GM12878 (cell line): ENCODE results near the gene RRAS. TPM values are rescaled to one million over a fixed set of nuclear protein-coding genes. Genes with fewer than 3 reads are reported as not detected.
A peak's percentile ranks its signal among the peaks of the same experiment; 100 is the strongest.

Experiments used
- ATAC-seq: fragments of 200-7000 bp; cut with Tn5 transposase; 3 replicates; pipeline ENCODE4 v1.9.1; 2020; ENCODE audit warnings: mild to moderate bottlenecking, moderate library complexity
- BruUV-seq: library from RNA; stranded (reverse); fragments of 400-500 nt; replicated peaks from 2 replicates; lab custom pipeline; 2021; lab: Mats Ljungman, UMichigan
- CTCF ChIA-PET: fragments of 300-600 bp; sonication (Branson Sonifier 250); formaldehyde crosslinking; extraction: SDS; loops from one replicate; lab custom pipeline; 2021; ENCODE audit warnings: inconsistent platforms; lab: Yijun Ruan, JAX
- POLR2A ChIA-PET: fragments of 350-600 bp; formaldehyde crosslinking; extraction: SDS; loops from one replicate; lab custom pipeline; 2021; ENCODE audit warnings: inconsistent platforms; lab: Charles Lee
- RAD21 ChIA-PET: fragments of 300-600 bp; sonication (Branson Sonifier 250); formaldehyde crosslinking; loops from one replicate; lab custom pipeline; 2023; ENCODE audit warnings: antibody characterized with exemption; ENCODE audit not compliant: unreplicated experiment; lab: Charles Lee
- SMC1A ChIA-PET: fragments of 300-600 bp; sonication (Branson Sonifier 250); formaldehyde crosslinking; loops from one replicate; lab custom pipeline; 2023; ENCODE audit not compliant: unreplicated experiment, uncharacterized antibody; lab: Charles Lee
- DNase-seq: peaks from one replicate; pipeline ENCODE4 v3.0.0-alpha.2; 2011; ENCODE audit warnings: low read depth, low spot score
- FAIRE-seq: peaks from 3 replicates; lab custom pipeline; 2011; peaks lifted over from hg19 to GRCh38; lab: Jason Lieb, UNC
- H2AFZ ChIP-seq: 2 replicates; pipeline ENCODE4 v1.6.0; 2011; ENCODE audit warnings: low read depth, low read length, control low read depth; ENCODE audit not compliant: control insufficient read depth
- H3K27ac ChIP-seq: 2 replicates; pipeline ENCODE4 v1.5.1; 2011; ENCODE audit warnings: control low read depth; ENCODE audit not compliant: control insufficient read depth, insufficient read depth
- H3K27me3 ChIP-seq, 2 experiments: replicated peaks in 1 of 2; 2 replicates each; pipeline versions ENCODE4 v1.6.0 to v1.6.1; 2011; ENCODE audit warnings: low read length in 1 of 2; ENCODE audit not compliant: control insufficient read depth in 2 of 2, insufficient read depth in 2 of 2
- H3K36me3 ChIP-seq, 2 experiments: 2 replicates each; pipeline ENCODE4 v1.5.1; 2011; ENCODE audit warnings: low read length in 1 of 2; ENCODE audit not compliant: control insufficient read depth in 2 of 2, insufficient read depth in 2 of 2
- H3K4me1 ChIP-seq: 2 replicates; pipeline ENCODE4 v1.6.1; 2011; ENCODE audit warnings: mild to moderate bottlenecking, low read length, moderate library complexity, mixed read lengths; ENCODE audit not compliant: control insufficient read depth, insufficient read depth
- H3K4me2 ChIP-seq: 2 replicates; pipeline ENCODE4 v1.6.0; 2011; ENCODE audit warnings: control low read depth; ENCODE audit not compliant: control insufficient read depth, insufficient read depth
- H3K4me3 ChIP-seq: fragments of 200-600 bp; sonication (generic); 2 replicates; pipeline ENCODE4 v1.5.1; 2016
- H3K79me2 ChIP-seq: 2 replicates; pipeline ENCODE4 v1.6.0; 2011; ENCODE audit warnings: low read length; ENCODE audit not compliant: control insufficient read depth, insufficient read depth
- H3K9ac ChIP-seq: 2 replicates; pipeline ENCODE4 v1.8.0; 2011; ENCODE audit warnings: low read length, control low read depth, mixed read lengths; ENCODE audit not compliant: control insufficient read depth, insufficient read depth
- H3K9me3 ChIP-seq: replicated peaks from 3 replicates; pipeline ENCODE4 v1.5.1; 2011; ENCODE audit warnings: mild to moderate bottlenecking, low read length; ENCODE audit not compliant: control insufficient read depth, insufficient read depth
- H4K20me1 ChIP-seq: 2 replicates; pipeline ENCODE4 v1.6.0; 2011; ENCODE audit not compliant: control insufficient read depth, insufficient read depth
- BCL11A ChIP-seq: IDR thresholded peaks from 2 replicates; pipeline ENCODE4 v1.6.1; 2011; ENCODE audit warnings: low read depth, low read length
- BMI1 ChIP-seq: fragments of 450-650 bp; IDR thresholded peaks from 2 replicates; pipeline ENCODE4 v1.6.1; 2016; ENCODE audit warnings: mild to moderate bottlenecking, moderate library complexity, borderline replicate concordance
- CBFB ChIP-seq: IDR thresholded peaks from 2 replicates; pipeline ENCODE4 v1.6.1; 2016; ENCODE audit warnings: antibody characterized with exemption, low read depth
- IKZF2 ChIP-seq, 2 experiments: fragments of 450-650 bp; IDR thresholded peaks; 2 replicates each; pipeline ENCODE4 v1.6.1; 2017; ENCODE audit warnings: mild to moderate bottlenecking in 2 of 2, moderate library complexity in 2 of 2
- KAT2A ChIP-seq: conservative IDR thresholded peaks from 2 replicates; pipeline ENCODE4 v1.6.1; 2011; ENCODE audit warnings: low read depth, low read length; ENCODE audit not compliant: control insufficient read depth
- POLR2A ChIP-seq: IDR thresholded peaks from 2 replicates; pipeline ENCODE4 v1.6.1; 2011; ENCODE audit warnings: low read depth, mild to moderate bottlenecking, low read length
- POU2F2 ChIP-seq: IDR thresholded peaks from 3 replicates; pipeline ENCODE4 v1.6.1; 2011; ENCODE audit warnings: low read depth, mild to moderate bottlenecking, low read length, borderline replicate concordance
- SREBF1 ChIP-seq: IDR thresholded peaks from 2 replicates; pipeline ENCODE4 v1.6.1; 2012; ENCODE audit warnings: mild to moderate bottlenecking, low read length
- SUPT20H ChIP-seq: IDR thresholded peaks from 2 replicates; pipeline ENCODE4 v1.6.1; 2011; ENCODE audit warnings: low read depth, mild to moderate bottlenecking, low read length, moderate library complexity, borderline replicate concordance; ENCODE audit not compliant: control insufficient read depth
- WRNIP1 ChIP-seq: IDR thresholded peaks from 2 replicates; pipeline ENCODE4 v1.6.1; 2011; ENCODE audit warnings: low read depth, low read length, improper control_type of control experiment, borderline replicate concordance
- YBX1 ChIP-seq: fragments of 450-650 bp; IDR thresholded peaks from 2 replicates; pipeline ENCODE4 v1.6.1; 2016; ENCODE audit warnings: antibody characterized with exemption
- ZNF384 ChIP-seq: IDR thresholded peaks from 2 replicates; pipeline ENCODE4 v1.6.1; 2012; ENCODE audit warnings: low read depth, mild to moderate bottlenecking, low read length, improper control_type of control experiment, borderline replicate concordance
- WGBS: methylation state at CpG from one replicate; pipeline ENCODE4 v1.1.6; 2016; ENCODE audit warnings: low lambda C conversion rate; ENCODE audit not compliant: insufficient replicate concordance, insufficient coverage; ENCODE audit errors: missing lambda C conversion rate; 5-methylcytosine and 5-hydroxymethylcytosine counted together
- in situ Hi-C: fragments of 300-500 bp; cut with MboI; formaldehyde crosslinking; loops from 9 replicates; pipeline ENCODE4 v1.14.3; 2018; ENCODE audit warnings: mixed read lengths
- intact Hi-C: fragments of 100-400 bp; cut with micrococcal nuclease; formaldehyde crosslinking; loops from one replicate; pipeline ENCODE4 v1.14.2; 2022; ENCODE audit not compliant: unreplicated experiment
- polyA plus RNA-seq, 11 experiments: library from polyadenylated mRNA; depleted of rRNA in 4 of 11; unstranded in 6 of 11; stranded (reverse) in 5 of 11; fragments of >200 nt; fragmentation: Nextera tagmentation in 4 of 11; fragmentation: Illumina TruSeq in 1 of 11; extraction: Ambion mirVana in 4 of 11; extraction: Trizol in 1 of 11; gene quantifications; 1 replicate in 1 of 11; 2 replicates in 10 of 11; pipeline versions ENCODE4 v1.2.1 to v1.2.3, GENCODE V29; 2011 to 2016; ENCODE audit warnings: inconsistent platforms in 2 of 11, missing spikeins in 2 of 11, low read depth in 1 of 11
- total RNA-seq, 4 experiments: library from RNA; depleted of rRNA in 3 of 4; stranded (reverse); fragments of >200 nt in 3 of 4; fragmentation: Illumina TruSeq in 1 of 4; extraction: Trizol in 1 of 4; gene quantifications; 2 replicates each; pipeline versions ENCODE4 v1.2.1 to v1.2.3, GENCODE V29; 2013 to 2021
- TF ChIP-seq, protein P1 (sequence below): IDR thresholded peaks from 2 replicates; pipeline ENCODE4 v1.6.1; 2012; ENCODE audit warnings: low read depth, low read length, improper control_type of control experiment
- TF ChIP-seq, protein P2 (sequence below): IDR thresholded peaks from 2 replicates; pipeline ENCODE4 v1.6.1; 2011; ENCODE audit warnings: borderline replicate concordance, low read depth, mild to moderate bottlenecking, moderate library complexity, low read length; ENCODE audit not compliant: insufficient read depth, poor library complexity, severe bottlenecking

RRAS gene
- total and polyA plus RNA-seq, 10 of the 15 experiments (the other 5 are each of a cell fraction or from before 2014, with no cell fraction given), result 0.24 to 5.8 (median 1.8) TPM

DNA sequence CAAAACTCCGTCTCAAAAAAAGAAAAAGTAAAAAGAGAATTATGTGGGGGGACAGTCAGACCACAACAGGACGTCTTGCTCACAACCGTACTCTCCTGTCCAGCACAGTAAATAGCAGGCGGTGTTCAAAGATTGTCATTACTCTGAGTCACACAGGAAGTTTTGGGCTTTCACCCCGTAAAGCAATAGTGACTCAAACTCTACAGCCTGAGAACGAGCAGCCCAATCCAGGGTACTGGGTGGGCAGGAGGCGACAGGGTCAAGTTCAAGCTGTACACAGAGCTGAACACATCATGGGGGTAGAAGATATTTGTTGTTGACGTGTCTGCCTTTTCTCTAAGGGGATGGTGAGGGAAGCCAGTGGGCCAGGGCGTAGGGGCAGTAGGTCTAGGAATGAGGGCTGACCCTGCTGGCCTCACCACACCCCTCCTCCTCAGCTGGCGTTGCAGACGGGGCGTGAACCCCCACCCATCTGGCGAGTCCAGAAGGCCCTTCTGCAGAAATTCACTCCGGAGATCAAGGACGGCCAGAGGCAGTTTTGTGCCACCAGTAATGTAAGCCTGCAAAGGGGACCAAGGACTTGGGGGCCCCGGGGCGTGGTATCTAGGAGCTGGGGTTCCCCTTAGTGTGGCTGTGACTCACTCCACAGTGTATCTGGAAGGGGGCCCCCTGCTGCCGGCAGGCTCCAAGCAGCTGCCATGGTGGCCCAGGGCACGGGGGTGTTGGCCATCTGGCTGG lies 25.7 kb downstream of the RRAS start:
- H3K4me2 ChIP-seq, result no peak overlapping the region
- H3K4me1 ChIP-seq, result no peaks in the 10 kb centered on the region; the same call in 1 of the 2 replicates
- H4K20me1 ChIP-seq, result no peaks in the 10 kb centered on the region
- intact Hi-C loops, result no loop called here
- no peak overlapping the region for H3K4me3 ChIP-seq
- no peak for FAIRE-seq
- BruUV-seq, result no TSS peak
- no peak for TF ChIP-seq BMI1
- TF ChIP-seq, protein P1, sequence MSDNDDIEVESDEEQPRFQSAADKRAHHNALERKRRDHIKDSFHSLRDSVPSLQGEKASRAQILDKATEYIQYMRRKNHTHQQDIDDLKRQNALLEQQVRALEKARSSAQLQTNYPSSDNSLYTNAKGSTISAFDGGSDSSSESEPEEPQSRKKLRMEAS, result no peak
- TF ChIP-seq, protein P2, sequence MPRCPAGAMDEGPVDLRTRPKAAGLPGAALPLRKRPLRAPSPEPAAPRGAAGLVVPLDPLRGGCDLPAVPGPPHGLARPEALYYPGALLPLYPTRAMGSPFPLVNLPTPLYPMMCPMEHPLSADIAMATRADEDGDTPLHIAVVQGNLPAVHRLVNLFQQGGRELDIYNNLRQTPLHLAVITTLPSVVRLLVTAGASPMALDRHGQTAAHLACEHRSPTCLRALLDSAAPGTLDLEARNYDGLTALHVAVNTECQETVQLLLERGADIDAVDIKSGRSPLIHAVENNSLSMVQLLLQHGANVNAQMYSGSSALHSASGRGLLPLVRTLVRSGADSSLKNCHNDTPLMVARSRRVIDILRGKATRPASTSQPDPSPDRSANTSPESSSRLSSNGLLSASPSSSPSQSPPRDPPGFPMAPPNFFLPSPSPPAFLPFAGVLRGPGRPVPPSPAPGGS, result no peak
- peaks cover 14 to 17% of the 10 kb centered on the region in 2 experiments for H3K36me3 ChIP-seq
- no peaks in the 10 kb centered on the region; the same call in 2 of the 3 replicates for H3K9me3 ChIP-seq
- no peak overlapping the region for H2AFZ ChIP-seq
- in situ Hi-C loops, result no loop called here
- POLR2A ChIA-PET, result no interaction called here
- no peaks in the 10 kb centered on the region for H3K79me2 ChIP-seq
- RAD21 ChIA-PET, result no interaction called here
- no peak for ATAC-seq
- no peak overlapping the region for H3K9ac ChIP-seq
- H3K27me3 ChIP-seq, result no peaks in the 10 kb centered on the region
- H3K27ac ChIP-seq, result peak overlapping the region; percentile 25; the same call in 1 of the 2 replicates
- CTCF ChIA-PET, result no interaction called here
- no peak for DNase-seq
- SMC1A ChIA-PET, result no interaction called here
- 5% methylated on average over 19 of the region's 19 CpGs for WGBS

DNA sequence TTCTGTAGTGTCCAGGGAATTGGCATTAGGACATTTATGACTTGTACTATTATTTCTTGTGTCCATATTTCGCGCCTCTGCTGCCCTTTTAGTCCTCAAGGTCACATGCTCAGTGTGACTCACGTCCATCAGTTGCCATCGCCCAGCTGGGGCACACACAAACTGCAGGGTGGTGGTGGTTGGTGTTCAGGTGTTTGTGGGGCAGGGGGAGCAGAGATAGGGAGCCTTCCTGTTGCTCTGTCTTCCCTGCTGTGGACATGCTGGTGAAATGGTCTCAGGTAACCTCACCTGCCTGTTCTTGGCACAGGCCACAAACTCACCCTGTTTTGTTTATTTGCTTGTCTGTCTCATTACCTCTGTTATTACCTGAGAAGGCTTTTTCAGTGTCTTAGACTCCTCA lies 26.6 kb downstream of the RRAS start:
- ChIA-PET POLR2A (no interaction called here), RAD21 (no interaction called here), SMC1A (no interaction called here), CTCF (no interaction called here)
- no peaks in the 10 kb centered on the region; the same call in 1 of the 2 replicates for H3K4me1 ChIP-seq
- no peaks in the 10 kb centered on the region for H3K27me3 ChIP-seq
- no peak overlapping the region for H3K4me3 ChIP-seq
- 32% methylated on average over 4 of the region's 4 CpGs for WGBS
- intact Hi-C loops, result no loop called here
- no peak for FAIRE-seq
- H3K27ac ChIP-seq, result no peak overlapping the region
- H3K9me3 ChIP-seq, result no peaks in the 10 kb centered on the region; the same call in 2 of the 3 replicates
- H3K36me3 ChIP-seq, result peaks cover 14 to 19% of the 10 kb centered on the region in 2 experiments
- in situ Hi-C loops, result no loop called here
- H3K4me2 ChIP-seq, result no peak overlapping the region
- no TSS peak for BruUV-seq
- H2AFZ ChIP-seq, result no peak overlapping the region
- no peak for ATAC-seq
- no peak overlapping the region for H3K9ac ChIP-seq
- no peaks in the 10 kb centered on the region for H4K20me1 ChIP-seq
- no peak for DNase-seq
- no peaks in the 10 kb centered on the region for H3K79me2 ChIP-seq
- TF ChIP-seq POLR2A (no peak), KAT2A (no peak), CBFB (no peak), IKZF2 (IDR thresholded peaks at IDR 0.05) (no peak), BCL11A (no peak), SREBF1 (no peak), YBX1 (no peak), ZNF384 (no peak), POU2F2 (no peak), SUPT20H (no peak), WRNIP1 (no peak), BMI1 (no peak)
